ENCODE results near the gene ID1.
"Not testable (repeated sequence)": the region's sequence is repeated elsewhere in the genome, so short reads cannot be mapped to it uniquely, and the experiment has no call there.

Gene ID1

GRCh38 chr20:31573555-31574321 lies 31.4 kb upstream of the ID1 start:
- ATAC-seq: no peak
- TF ChIP-seq, protein P1, sequence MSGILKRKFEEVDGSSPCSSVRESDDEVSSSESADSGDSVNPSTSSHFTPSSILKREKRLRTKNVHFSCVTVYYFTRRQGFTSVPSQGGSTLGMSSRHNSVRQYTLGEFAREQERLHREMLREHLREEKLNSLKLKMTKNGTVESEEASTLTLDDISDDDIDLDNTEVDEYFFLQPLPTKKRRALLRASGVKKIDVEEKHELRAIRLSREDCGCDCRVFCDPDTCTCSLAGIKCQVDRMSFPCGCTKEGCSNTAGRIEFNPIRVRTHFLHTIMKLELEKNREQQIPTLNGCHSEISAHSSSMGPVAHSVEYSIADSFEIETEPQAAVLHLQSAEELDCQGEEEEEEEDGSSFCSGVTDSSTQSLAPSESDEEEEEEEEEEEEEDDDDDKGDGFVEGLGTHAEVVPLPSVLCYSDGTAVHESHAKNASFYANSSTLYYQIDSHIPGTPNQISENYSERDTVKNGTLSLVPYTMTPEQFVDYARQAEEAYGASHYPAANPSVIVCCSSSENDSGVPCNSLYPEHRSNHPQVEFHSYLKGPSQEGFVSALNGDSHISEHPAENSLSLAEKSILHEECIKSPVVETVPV (CRISPR knock-in tag; IDR thresholded peaks at IDR 0.05): no peak
- TF ChIP-seq ZFP30 (CRISPR knock-in tag; IDR thresholded peaks at IDR 0.05) (no peak), ZNF8 (CRISPR knock-in tag; IDR thresholded peaks at IDR 0.05) (no peak), BACH2 (CRISPR knock-in tag; IDR thresholded peaks at IDR 0.05; ENCODE audit: borderline replicate concordance) (no peak), ZNF70 (CRISPR knock-in tag; IDR thresholded peaks at IDR 0.05) (peak; percentile 93)
- TF ChIP-seq, protein P2, sequence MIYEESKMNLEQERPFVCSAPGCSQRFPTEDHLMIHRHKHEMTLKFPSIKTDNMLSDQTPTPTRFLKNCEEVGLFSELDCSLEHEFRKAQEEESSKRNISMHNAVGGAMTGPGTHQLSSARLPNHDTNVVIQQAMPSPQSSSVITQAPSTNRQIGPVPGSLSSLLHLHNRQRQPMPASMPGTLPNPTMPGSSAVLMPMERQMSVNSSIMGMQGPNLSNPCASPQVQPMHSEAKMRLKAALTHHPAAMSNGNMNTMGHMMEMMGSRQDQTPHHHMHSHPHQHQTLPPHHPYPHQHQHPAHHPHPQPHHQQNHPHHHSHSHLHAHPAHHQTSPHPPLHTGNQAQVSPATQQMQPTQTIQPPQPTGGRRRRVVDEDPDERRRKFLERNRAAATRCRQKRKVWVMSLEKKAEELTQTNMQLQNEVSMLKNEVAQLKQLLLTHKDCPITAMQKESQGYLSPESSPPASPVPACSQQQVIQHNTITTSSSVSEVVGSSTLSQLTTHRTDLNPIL (CRISPR knock-in tag; IDR thresholded peaks at IDR 0.05; ENCODE audit: low read depth): no peak

DNA sequence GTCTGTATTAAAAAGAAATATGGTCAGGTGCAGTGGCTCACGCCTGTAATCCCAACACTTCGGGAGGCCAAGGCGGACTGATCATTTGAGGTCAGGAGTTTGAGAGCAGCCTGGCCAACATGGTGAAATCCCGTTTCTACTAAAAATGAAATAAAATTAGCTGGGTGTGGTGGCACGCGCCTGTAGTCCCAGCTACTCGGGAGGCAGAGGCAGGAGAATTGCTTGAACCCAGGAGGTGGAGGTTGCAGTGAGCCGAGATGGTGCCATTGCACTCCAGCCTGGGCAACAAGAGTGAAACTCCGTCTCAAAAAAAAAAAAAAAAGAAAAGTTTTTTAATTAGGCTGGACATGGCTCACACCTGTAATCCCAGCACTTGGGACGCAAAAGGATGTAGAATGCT lies 30.1 kb upstream of the ID1 start:
- not testable (repeated sequence) for ATAC-seq

- ATAC-seq: no peak
- TF ChIP-seq TCF4 (CRISPR knock-in tag; IDR thresholded peaks at IDR 0.05; ENCODE audit: borderline replicate concordance) (no peak), ZFP30 (CRISPR knock-in tag; IDR thresholded peaks at IDR 0.05) (no peak), PPARA (CRISPR knock-in tag; IDR thresholded peaks at IDR 0.05; ENCODE audit: borderline replicate concordance) (no peak), ZFP3 (CRISPR knock-in tag; IDR thresholded peaks at IDR 0.05) (no peak), ZNF8 (CRISPR knock-in tag; IDR thresholded peaks at IDR 0.05) (no peak), RARB (CRISPR knock-in tag; IDR thresholded peaks at IDR 0.05) (no peak), BACH2 (CRISPR knock-in tag; IDR thresholded peaks at IDR 0.05; ENCODE audit: borderline replicate concordance) (no peak), ZC3H10 (CRISPR knock-in tag; IDR thresholded peaks at IDR 0.05) (no peak), ESRRG (CRISPR knock-in tag; IDR thresholded peaks at IDR 0.05) (no peak)
- TF ChIP-seq, protein P3, sequence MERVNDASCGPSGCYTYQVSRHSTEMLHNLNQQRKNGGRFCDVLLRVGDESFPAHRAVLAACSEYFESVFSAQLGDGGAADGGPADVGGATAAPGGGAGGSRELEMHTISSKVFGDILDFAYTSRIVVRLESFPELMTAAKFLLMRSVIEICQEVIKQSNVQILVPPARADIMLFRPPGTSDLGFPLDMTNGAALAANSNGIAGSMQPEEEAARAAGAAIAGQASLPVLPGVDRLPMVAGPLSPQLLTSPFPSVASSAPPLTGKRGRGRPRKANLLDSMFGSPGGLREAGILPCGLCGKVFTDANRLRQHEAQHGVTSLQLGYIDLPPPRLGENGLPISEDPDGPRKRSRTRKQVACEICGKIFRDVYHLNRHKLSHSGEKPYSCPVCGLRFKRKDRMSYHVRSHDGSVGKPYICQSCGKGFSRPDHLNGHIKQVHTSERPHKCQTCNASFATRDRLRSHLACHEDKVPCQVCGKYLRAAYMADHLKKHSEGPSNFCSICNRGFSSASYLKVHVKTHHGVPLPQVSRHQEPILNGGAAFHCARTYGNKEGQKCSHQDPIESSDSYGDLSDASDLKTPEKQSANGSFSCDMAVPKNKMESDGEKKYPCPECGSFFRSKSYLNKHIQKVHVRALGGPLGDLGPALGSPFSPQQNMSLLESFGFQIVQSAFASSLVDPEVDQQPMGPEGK (CRISPR knock-in tag; IDR thresholded peaks at IDR 0.05; ENCODE audit: borderline replicate concordance): no peak
- TF ChIP-seq, protein P2 (CRISPR knock-in tag; IDR thresholded peaks at IDR 0.05; ENCODE audit: low read depth): no peak
Observed at GRCh38 chr20:31576751-31577150, 28.3 kb upstream of the ID1 start.

DNA sequence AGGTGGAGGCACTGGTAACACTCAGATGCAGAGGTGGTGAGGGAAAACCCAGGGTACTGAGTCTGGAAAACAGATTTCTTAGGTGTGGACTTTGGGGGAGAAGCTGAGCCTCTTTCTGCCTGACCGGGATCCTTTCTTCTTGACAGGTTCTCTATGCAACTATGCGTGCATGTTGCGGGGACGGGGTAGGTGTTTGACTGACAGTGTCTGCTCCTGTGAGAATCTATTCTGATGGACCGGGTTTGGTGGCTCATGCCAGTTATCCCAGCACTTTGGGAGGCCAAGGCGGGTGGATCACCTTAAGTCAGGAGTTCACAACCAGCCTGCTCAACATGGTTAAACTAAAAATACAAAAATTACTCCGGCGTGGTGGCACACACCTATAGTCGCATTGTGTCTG lies 27.9 kb upstream of the ID1 start:
- ATAC-seq: no peak
- no peak for TF ChIP-seq ZNF70 (CRISPR knock-in tag; IDR thresholded peaks at IDR 0.05)
- TF ChIP-seq TOX (CRISPR knock-in tag; IDR thresholded peaks at IDR 0.05; ENCODE audit: borderline replicate concordance): no peak
- TF ChIP-seq ZNF565 (CRISPR knock-in tag; conservative IDR thresholded peaks at IDR 0.05; ENCODE audit: low read depth): no peak
- no peak for TF ChIP-seq SNAI2 (CRISPR knock-in tag; IDR thresholded peaks at IDR 0.05)
- no peak for TF ChIP-seq TSHZ2 (CRISPR knock-in tag; IDR thresholded peaks at IDR 0.05)
- TF ChIP-seq ZNF8 (CRISPR knock-in tag; IDR thresholded peaks at IDR 0.05): no peak
- TF ChIP-seq TCF4 (CRISPR knock-in tag; IDR thresholded peaks at IDR 0.05; ENCODE audit: borderline replicate concordance): no peak
- no peak for TF ChIP-seq OSR1 (CRISPR knock-in tag; IDR thresholded peaks at IDR 0.05)
- no peak for TF ChIP-seq RARB (CRISPR knock-in tag; IDR thresholded peaks at IDR 0.05)
- TF ChIP-seq ZFP30 (CRISPR knock-in tag; IDR thresholded peaks at IDR 0.05): no peak
- TF ChIP-seq ZFP3 (CRISPR knock-in tag; IDR thresholded peaks at IDR 0.05): no peak
- TF ChIP-seq, protein P3 (CRISPR knock-in tag; IDR thresholded peaks at IDR 0.05; ENCODE audit: borderline replicate concordance): no peak
- TF ChIP-seq, protein P4, sequence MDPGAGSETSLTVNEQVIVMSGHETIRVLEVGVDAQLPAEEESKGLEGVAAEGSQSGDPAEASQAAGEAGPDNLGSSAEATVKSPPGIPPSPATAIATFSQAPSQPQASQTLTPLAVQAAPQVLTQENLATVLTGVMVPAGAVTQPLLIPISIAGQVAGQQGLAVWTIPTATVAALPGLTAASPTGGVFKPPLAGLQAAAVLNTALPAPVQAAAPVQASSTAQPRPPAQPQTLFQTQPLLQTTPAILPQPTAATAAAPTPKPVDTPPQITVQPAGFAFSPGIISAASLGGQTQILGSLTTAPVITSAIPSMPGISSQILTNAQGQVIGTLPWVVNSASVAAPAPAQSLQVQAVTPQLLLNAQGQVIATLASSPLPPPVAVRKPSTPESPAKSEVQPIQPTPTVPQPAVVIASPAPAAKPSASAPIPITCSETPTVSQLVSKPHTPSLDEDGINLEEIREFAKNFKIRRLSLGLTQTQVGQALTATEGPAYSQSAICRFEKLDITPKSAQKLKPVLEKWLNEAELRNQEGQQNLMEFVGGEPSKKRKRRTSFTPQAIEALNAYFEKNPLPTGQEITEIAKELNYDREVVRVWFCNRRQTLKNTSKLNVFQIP (CRISPR knock-in tag; IDR thresholded peaks at IDR 0.05; ENCODE audit: borderline replicate concordance, low read depth): no peak
